Bronchial epithelial cell (primary cell): Measurements from ENCODE around the gene SFMBT2. TPM values are rescaled to one million over a fixed set of nuclear protein-coding genes. Genes with fewer than 3 reads are reported as not detected.

ENCODE experiments used
- DNase-seq: peaks from one replicate; pipeline ENCODE4 v3.0.0-alpha.2; 2010; ENCODE audit warnings: low read depth
- FAIRE-seq: peaks from 2 replicates; lab custom pipeline; 2011; peaks lifted over from hg19 to GRCh38; lab: Jason Lieb, UNC
- H3K27me3 ChIP-seq: 2 replicates; pipeline ENCODE4 v1.5.1; 2011; ENCODE audit warnings: low read length; ENCODE audit not compliant: control insufficient read depth, insufficient read depth
- H3K36me3 ChIP-seq: 2 replicates; pipeline ENCODE4 v1.5.1; 2011; ENCODE audit warnings: low read length; ENCODE audit not compliant: control insufficient read depth, insufficient read depth
- H3K4me3 ChIP-seq: 2 replicates; pipeline ENCODE4 v1.5.1; 2011; ENCODE audit warnings: mild to moderate bottlenecking, low read depth, low read length, control low read depth
- CTCF ChIP-seq: IDR thresholded peaks from 2 replicates; pipeline ENCODE4 v1.5.1; 2011; ENCODE audit warnings: mild to moderate bottlenecking, moderate library complexity, low read length, control low read depth, inconsistent platforms; ENCODE audit not compliant: insufficient read depth, severe bottlenecking
- total RNA-seq: library from RNA; depleted of rRNA; stranded (reverse); fragments of >200 nt; gene quantifications from 2 replicates; pipeline ENCODE4 v1.2.1, GENCODE V29; 2014

The SFMBT2 gene
- total RNA-seq = under 0.01 TPM in 2 replicates

- FAIRE-seq (no peak), DNase-seq (peak; percentile 21)
- H3K36me3 ChIP-seq = no peaks in the 10 kb centered on the region
- peaks cover 57% of the 10 kb centered on the region for H3K27me3 ChIP-seq
- TF ChIP-seq CTCF = peak; percentile 20
- peak within 1 kb of the TSS; percentile 41 for H3K4me3 ChIP-seq
These were observed at the start of gene SFMBT2 for GRCh38 chr10:7410862-7411670. TSS of gene SFMBT2 (minus strand) at chr10:7411034. CDS start at chr10:7381898, 29,136 bp downstream.

GRCh38 chr10:7460006-7460405 is 49.2 kb upstream of the SFMBT2 start:
- Histone ChIP-seq H3K27me3 (no peaks in the 10 kb centered on the region), H3K4me3 (no peak overlapping the region), H3K36me3 (no peaks in the 10 kb centered on the region)
- no peak for TF ChIP-seq CTCF
- FAIRE-seq (no peak), DNase-seq (no peak)

GRCh38 chr10:7458556-7458955 is 47.7 kb upstream of the SFMBT2 start:
- TF ChIP-seq CTCF = no peak
- DNase-seq = peak; percentile 4
- FAIRE-seq = no peak
- no peak overlapping the region for H3K4me3 ChIP-seq
- H3K27me3 ChIP-seq = no peaks in the 10 kb centered on the region
- no peaks in the 10 kb centered on the region for H3K36me3 ChIP-seq

GRCh38 chr10:7457478-7458316 is 46.9 kb upstream of the SFMBT2 start:
- DNase-seq (no peak), FAIRE-seq (no peak)
- Histone ChIP-seq H3K27me3 (no peaks in the 10 kb centered on the region), H3K36me3 (no peaks in the 10 kb centered on the region), H3K4me3 (no peak overlapping the region)
- no peak for TF ChIP-seq CTCF

GRCh38 chr10:7449063-7449695 is 38.3 kb upstream of the SFMBT2 start:
- no peak for TF ChIP-seq CTCF
- FAIRE-seq (no peak), DNase-seq (no peak)
- Histone ChIP-seq H3K36me3 (no peaks in the 10 kb centered on the region), H3K4me3 (no peak overlapping the region), H3K27me3 (no peaks in the 10 kb centered on the region)
